IPS DF 4.7 (cell line): Measurements from ENCODE around the gene C4orf54.

Experiments
- DNase-seq: peaks from one replicate; pipeline ENCODE4 v3.0.0-alpha.2; 2013; ENCODE audit warnings: low spot score; ENCODE audit errors: extremely low read depth

C4orf54 gene

GRCh38 chr4:99625369-99625768 lies 32.3 kb downstream of the C4orf54 start:
- DNase-seq, result no peak

GRCh38 chr4:99624141-99624719 lies 33.4 kb downstream of the C4orf54 start:
- DNase-seq, result no peak

- DNase-seq, result no peak
These were observed 35.3 kb downstream of the C4orf54 start for GRCh38 chr4:99622341-99622740.

- DNase-seq, result no peak
These were observed 40.3 kb downstream of the C4orf54 start for GRCh38 chr4:99617374-99617773.

GRCh38 chr4:99615170-99615820 lies 42.3 kb downstream of the C4orf54 start:
- no peak for DNase-seq

- DNase-seq, result no peak
These were observed 43.1 kb downstream of the C4orf54 start for GRCh38 chr4:99614491-99614890.

- no peak for DNase-seq
These were observed 44.9 kb downstream of the C4orf54 start for GRCh38 chr4:99612704-99613103.

- no peak for DNase-seq
These were observed 45.3 kb downstream of the C4orf54 start for GRCh38 chr4:99612281-99612680.

GRCh38 chr4:99610605-99611175 lies 46.9 kb downstream of the C4orf54 start:
- DNase-seq, result no peak

GRCh38 chr4:99608417-99608816 lies 49.2 kb downstream of the C4orf54 start:
- DNase-seq, result no peak
